ENCODE measurements around the gene LRCH1.

Gene LRCH1

DNA sequence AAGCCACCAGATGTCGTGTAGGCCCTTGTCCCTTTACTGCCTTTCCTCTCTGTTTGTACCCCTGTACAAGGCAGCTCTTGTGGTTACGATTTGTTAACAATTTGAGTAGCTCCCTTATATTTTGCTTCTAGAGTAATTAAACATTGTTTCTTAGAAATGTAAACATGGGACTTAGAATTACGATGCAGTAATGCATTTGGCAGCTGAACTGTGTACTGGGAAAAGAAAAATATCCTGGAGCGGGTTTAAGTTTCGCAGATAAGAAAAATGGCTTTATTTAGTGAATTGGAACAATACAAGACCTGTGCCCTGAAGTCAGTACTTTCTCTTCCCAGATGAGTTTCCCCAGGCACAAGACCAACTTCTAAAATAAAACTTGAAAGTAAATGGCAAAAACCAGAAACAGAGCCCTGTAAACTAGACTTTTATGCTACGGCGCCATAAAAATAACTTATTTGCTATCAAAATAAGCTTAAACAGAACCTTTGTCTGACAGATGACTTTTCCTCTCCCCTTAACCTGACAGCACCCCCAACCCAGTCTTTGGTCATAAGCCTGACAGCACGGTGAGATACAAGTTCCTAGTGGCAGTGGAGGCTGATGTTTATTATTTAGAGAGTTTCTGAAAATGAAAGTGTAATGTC, 63.0 kb downstream of the LRCH1 start:
- no peak for DNase-seq (ENCODE audit: low spot score)

DNA sequence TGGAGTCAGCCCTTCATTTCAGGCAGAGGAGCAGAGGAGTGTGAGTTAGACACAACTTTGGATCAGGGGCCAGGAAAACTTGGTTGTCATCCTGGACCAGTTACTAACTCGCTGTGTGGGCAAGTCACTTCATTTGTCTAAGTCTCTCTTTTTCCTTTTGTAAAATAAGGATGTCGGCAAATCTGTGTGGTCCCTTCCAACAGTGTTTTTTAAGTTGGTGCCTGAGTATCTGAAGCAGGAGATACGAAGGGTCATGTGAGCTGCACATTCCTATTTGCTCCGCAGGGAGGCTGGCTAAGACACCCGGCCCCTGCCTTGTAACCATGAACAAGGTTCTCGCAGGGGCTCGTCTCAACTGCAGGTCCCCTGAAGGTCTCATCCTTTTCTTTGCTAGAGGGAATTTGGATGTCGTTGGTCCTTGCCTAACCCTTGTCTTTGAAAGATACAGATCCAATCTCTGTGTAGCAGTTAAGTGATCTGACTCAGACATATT, 64.3 kb downstream of the LRCH1 start:
- DNase-seq (ENCODE audit: low spot score), result no peak

DNA sequence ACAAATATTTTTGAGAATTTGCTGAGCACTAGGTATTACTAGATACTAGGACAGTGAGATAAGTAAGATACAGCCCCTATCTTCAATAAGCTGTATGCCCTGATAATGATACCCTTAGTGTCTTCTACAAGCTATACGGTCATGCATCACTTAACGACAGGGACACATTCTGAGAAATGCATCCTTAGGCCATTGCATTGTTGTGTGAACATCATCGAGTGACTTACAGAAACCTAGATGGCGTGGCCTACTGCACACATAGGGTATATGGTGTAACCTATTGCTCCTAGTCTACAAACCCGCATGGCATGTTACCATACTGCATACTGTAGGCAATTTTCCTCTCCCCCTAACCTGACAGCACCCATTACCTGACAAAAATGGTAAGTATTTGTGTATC, 64.9 kb downstream of the LRCH1 start:
- no peak for DNase-seq (ENCODE audit: low spot score)

DNA sequence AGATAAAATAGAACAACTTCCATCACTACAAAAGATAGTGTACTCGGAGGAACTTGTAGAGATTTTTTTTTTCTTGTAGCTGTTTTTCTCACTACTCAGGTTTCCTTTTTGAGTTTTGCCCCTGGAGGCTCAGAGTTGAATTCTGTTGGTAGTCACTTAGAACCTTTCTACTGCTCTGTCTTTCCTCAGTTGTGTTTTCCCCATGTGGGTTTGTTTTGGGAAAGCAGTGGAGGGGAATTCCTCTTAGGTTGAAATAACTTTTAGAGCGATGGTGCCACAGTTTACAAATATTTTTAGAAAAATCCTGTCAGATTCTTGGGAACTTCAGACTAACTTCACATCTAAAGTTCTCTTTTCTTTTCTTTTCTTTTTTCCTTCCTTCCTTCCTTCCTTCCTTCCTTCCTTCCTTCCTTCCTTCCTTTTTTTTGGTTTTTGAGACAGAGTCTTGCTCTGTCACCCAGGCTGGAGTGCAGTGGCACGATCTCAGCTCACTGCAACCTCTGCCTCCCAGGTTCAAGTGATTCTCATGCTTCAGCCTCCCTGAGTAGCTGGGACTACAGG, 65.8 kb downstream of the LRCH1 start:
- DNase-seq (ENCODE audit: low spot score), result no peak

DNA sequence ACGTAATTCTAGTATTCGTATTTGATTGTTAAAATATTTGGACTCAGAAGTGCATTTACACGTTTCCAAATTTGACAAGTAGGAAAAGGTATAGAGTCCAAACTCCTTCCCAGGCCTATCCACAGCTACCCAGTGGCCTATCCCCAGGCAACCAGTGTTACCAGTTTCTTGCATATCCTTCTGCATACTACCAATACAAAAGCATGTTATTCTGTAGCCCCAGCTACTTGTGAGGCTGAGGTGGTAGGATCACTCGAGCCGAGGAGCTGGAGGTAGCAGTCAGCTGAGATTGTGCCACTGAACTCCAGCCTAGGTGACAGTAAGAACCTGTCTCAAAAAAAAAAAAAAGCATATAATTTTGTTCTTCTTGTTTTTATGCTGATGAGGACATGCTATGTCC, 67.1 kb downstream of the LRCH1 start:
- no peak for DNase-seq (ENCODE audit: low spot score)

DNA sequence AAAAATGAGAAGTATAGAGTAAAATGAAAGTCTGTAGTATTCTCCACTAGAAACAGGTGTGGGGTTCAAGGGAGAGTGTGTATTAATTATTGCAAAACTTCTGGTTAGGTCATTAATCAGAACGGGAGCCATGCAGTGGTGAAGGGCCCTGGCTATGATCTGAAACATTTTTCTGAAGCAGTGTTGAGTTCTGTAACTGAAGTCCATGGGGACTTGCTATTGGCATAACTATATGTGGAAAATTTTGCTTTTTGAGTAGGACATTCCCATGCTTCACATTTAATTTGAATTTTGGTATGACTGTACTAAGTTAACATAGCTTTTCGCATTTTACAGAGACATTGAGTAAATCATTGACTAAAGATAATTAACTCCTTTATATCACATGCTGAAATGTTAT, 67.5 kb downstream of the LRCH1 start:
- no peak for DNase-seq (ENCODE audit: low spot score)

DNA sequence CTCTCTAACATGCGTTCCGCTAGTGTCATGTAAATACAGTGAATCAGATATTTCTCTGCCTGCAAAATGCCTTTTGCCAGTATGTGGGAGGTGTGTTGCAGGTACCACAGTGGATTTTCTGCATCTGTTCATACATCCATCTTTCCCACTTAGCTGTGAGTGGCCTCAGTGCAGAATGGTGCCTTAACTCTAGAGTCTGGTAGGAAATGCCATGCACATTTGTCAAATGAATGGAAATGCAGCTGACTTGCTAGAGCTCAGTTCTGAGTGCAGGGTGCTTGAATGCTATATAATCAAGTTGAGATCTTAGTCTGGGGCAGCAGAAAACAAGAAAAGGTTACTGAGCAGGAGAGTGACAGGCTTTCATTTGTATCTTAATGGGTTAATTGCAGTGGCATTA, 68.2 kb downstream of the LRCH1 start:
- DNase-seq (ENCODE audit: low spot score), result no peak

DNA sequence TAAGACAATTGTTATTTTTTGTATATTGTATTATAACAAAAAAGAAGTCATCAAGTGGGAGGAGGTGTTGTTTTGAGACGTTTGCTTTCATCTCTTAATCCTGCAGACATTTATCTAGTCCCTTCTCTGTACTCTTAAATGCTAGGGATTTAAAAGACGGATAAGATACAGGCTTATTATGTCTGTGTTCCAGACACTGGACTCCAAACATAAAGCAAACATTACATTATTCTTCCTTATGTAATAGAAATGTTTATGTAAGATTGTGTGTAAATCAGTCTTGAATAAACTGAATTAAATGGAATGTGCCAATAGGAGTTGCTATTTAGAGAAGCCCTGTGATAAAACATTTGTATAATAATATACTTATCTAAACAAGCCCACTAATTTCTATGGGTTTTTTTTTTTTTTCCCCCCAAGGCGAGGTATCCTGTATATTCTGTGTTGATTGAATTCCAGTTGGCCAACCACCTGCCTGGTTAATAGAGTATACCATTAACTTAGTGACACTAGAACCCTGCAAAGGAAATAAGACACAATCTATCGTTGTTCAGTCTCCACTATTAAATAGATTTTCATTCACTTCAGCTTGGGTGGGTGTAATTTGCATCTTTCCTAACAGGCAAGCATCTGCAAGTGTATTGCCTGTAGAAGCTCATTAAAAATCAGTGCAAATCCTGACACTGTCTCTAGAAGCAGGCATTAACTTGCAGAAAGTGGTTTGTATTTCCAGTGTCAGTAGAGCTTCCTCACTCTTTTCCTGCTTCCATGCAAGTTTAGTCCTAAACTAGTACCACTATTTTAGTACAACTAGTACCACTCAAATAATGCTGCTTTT, 69.0 kb downstream of the LRCH1 start:
- no peak for DNase-seq (ENCODE audit: low spot score)

DNA sequence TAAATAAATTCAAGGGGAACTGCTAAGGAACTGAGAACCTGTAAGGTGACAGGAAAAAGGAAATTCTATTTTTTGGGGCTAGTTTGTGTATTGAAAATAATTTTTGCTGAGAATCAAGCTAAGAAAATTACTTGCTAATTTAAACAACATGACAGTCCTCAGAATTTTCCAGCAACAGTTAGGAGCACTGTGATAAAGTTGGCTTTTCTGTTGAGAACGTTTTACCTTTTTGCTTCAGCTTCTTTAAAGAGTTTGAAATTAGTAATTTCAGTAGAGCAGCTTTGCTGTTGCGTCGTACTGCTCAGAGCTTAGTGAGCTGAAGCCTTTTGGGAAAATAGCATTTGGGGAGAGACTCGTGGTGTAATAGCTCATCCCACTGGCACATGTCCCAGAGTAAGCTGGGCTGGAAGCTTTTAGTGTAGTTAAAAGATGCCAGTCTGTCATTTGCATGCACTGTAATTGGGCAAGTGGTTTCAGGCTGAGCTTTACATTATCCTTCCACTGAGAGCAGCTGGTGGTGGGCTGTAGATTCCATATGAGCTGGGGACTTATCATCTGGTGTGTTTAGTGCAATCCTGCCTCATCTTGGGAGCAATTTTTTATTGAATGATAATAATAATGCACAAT, 69.8 kb downstream of the LRCH1 start:
- DNase-seq (ENCODE audit: low spot score), result no peak

DNA sequence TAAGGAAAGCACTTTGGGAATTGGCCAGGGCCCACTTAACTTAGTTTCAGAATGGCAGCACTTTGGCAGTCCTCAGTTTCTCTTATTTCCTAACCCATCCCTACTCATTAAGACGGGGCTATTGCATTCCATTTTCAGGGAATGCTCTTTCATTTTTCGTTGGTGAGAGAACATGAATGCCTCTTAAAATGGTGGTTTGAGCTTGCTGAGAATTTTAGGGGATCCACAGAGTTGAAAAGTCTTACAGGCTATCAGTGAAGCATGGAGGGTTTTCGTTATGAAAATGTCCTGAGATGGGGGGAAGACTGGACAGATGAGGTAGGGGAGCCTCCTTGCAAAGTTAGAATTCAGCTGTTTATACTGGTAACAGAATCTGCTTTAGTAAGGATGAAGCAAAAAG, 71.4 kb downstream of the LRCH1 start:
- DNase-seq (ENCODE audit: low spot score), result no peak

DNA sequence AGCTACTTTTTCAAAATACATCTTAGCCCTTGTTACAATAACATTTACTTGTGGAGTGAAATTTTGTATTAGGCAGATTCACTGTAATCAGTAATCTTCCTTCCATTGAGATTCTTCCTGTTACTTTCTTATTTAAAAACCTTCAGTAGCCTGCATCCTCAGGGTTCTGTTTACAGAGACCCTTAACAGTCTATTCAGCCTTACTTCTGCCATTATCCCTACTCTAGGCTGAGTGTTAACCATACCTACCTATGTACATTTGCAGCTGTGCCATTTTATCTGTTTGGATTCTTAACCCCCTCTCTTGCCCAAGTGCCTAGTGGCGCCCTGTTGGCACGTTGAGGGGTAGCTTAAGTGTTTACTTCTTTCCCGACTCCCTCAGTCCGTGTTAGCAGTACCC, 71.9 kb downstream of the LRCH1 start:
- no peak for DNase-seq (ENCODE audit: low spot score)

DNA sequence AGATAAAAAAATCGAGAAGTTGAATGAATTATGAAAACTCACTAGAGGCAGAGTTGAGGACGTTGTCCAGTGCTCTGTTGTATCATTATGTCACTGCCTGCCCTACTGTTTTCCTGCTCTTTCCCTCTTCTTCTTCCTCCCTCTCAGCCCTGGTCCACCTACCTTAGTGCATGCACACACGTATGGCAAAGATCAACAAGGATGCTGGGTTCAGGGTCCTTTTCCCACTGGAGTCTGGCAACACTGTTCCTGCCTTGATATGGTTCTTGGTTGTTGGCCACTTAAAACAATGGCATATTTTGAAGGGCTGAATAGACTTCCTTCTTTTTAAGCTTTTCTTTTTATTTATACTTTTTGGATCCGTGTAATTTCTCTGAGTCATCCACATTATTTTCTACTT, 74.5 kb downstream of the LRCH1 start:
- no peak for DNase-seq (ENCODE audit: low spot score)

DNA sequence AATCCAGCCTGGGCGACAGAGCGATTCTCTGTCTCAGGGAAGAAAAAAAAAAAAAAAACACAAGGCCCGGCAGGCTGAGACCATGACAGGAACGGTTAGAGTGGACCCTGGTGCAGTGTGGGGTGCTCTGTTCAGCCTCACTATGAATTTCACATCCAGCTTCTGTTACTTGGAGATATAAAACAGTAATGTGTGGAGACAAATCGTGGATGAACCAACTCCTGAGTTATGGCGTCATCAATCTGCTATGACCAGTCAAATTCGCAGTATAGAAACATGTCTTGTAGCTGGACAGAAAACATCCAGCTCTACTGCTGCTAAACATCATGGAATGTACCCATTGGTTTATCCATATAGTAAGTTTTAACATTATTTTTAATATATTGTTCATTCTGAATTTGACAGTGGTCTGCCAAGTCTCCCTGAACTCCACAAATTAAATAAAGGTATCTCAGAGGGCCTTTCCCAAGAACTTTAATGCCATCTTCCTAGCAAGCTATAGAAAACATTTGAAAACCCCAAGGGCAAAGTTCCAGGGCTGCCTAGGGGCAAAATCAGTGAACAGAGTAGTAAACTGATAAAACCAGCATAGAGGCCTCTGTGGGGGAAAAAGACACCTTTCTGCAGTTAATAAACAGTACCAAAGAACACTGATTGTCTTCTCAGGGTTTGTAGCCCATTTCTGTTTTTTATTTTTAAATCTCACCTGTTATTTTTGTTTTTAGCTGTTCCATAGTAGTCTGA, 75.8 kb downstream of the LRCH1 start:
- no peak for DNase-seq (ENCODE audit: low spot score)

DNA sequence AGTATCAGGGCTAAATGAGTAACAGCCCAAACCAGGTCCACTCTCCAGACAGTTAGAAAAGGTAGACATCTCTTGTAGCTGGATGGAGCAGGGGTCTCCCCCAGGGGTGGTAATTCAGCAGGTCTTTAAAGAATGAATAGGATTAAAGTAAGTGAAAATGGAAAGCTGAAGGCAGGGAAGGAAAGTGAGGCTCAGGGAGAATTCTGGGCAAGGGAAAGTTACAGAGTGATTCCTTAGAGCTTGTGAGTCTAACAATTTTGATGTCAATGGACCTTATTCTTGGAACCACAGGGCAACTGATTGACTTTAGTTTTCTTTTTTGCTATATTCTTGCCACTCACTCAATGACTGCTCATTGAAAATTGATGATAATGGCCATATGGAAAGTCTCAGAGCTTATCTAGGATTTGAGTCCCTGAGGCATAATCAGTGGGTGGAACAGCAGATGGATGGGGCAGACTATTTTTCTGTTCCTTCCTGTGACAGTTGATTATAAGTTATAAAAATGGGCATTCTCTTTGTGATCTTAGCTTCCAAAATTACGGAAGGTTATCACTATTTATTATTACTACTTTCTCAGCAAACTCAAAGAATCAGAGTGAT, 76.9 kb downstream of the LRCH1 start:
- DNase-seq (ENCODE audit: low spot score), result no peak

DNA sequence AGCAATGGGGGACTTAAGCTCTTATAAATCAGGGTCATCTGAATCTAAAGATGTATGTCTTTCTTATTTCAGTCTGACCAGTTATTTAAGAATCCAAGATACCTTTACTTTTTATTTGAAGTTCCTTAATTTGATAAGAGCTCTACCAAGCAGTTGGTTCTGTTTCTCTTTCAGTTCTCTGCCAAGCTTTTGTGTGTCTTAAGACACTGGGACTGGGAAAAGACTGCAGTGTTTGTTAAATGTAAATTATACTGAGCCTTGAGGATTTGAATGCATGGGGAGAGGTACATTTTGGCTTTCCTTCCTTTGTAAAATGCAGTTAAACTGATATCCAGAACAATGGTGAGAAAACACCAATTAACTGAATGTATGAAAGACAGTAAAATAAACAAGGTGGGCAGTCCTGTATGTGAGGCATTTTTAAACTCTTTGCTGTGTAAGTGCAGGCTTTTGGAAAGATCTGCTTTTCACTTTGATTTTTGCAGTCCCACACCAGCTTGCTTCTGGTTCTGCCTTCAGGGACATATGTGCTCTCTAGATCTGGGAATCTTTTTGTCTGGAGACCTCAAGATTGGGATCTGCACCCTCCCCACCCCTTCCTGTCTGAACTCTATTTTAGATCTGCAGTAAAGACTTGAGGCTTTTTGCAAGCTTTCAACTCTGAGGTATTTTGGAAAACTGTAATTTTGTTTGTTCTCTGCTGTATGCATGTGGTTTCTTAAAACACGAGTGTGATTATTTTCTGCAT, 77.6 kb downstream of the LRCH1 start:
- no peak for DNase-seq (ENCODE audit: low spot score)

DNA sequence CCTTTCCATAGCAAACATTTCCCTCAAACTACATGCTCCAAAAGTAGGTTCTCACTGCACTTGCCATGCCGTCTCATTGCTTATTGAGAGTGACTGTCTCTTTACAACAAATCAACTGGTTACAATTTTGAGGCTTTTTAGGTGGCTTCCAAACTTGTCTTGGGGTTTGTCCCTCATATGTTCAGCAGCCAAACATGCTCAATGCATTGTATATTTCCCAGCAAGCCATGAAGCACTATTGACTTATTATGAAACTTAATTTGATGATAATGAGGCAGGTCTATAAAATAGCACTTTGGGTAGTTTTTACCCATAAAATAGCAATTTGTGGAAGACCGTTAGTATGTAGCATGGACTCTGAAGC, 78.2 kb downstream of the LRCH1 start:
- DNase-seq (ENCODE audit: low spot score), result no peak

DNA sequence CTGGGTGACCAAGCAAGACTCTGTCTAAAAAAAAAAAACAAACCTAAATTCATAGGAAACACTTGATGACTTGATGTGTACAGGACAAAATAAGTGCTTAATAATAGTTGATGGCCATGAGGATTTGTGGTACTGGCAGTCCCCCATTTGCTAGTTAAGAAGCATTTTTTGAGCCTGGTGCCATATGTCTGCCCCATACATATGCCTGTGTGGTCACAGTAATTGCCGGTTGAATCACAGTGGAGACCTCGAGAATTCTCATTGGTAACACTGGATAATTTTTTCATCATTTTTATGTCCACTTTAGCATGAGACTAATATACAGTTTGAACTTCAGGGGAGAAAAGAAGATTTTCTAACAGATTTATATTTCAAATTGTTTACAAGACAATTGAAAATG, 79.2 kb downstream of the LRCH1 start:
- DNase-seq (ENCODE audit: low spot score), result no peak

DNA sequence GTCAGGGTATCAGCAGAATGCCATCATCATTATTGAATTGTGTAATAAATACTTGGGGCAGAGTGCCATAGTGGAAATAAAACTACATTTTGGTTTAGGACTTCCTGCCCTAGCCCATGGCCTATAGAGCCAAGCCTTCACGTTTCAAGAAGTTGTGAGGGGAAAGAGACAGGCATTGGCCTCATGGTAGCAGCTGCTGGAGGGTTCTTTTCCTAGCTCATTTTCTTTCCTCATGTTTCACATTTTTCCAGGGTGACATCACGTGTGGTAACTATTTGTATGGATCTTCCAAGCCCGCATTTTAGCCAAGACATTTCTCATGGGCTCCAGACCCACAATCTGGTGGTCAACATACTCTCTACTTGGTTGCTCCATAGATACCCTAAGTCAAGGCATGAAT, 80.4 kb downstream of the LRCH1 start:
- DNase-seq (ENCODE audit: low spot score), result no peak

DNA sequence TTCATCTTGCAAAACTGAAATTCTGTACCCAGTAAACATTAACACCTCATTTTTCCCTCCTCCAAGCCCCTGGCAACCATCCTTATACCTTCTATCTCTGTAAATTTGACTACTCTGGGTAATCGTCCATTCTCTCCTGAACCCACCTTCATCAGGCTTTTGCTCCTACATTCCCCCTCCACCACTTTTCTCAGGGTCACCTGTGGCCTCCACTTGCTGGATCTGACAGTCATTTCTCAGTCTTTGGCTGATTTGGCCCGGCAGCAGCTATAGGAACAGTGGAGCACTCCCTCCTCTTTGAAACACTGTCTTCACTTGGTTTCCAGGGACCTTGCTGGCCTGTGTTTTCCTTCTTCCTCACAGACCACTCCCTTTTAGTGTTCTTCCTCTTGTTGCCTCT, 83.5 kb downstream of the LRCH1 start:
- no peak for DNase-seq (ENCODE audit: low spot score)

DNA sequence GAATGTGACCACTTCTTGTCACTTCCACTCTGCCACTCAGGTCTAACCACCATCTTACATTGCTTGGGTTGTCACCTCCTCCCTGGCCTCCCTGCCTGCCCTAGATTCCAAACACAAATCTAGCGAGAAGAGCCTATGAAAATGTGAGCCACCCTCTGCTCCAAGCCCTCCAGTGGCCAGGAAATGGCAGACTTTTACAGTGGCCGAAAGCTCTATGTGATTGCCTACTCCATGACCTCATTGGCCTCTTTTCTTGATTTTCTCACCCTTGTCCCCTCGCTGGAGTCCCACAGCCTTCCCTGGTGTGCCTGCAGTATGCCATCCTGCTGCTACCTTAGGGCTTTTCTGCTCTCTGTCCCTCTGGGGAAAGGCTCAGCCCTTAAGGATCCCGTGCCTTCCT, 84.2 kb downstream of the LRCH1 start:
- no peak for DNase-seq (ENCODE audit: low spot score)

DNA sequence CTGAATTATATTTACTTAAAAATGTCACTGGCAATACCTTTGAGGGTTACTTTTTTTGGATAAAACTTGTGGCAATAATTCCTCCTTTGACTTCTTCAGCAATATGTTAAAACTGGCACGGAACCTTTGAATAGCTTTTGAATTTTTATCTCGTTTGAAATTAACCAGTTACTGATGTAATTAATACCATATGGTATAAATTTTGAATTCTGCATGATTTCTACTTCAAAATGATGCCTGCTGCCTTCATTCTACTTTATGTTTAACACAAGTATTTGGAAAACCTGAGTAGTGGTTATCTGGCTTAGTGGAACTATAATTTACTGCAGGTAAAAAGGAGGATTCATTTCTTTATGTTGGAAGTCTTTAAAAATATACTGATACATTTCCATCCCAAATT, 85.3 kb downstream of the LRCH1 start:
- no peak for DNase-seq (ENCODE audit: low spot score)

All from SW480 (cell line).